Ramos (cell line): ENCODE results near the gene TXNRD1.

Experiments used
- in situ Hi-C: fragments of 300-500 bp; cut with MboI; formaldehyde crosslinking; loops from one replicate; pipeline ENCODE4 v1.14.3; 2022; ENCODE audit warnings: low sequenced_read_pairs; ENCODE audit not compliant: unreplicated experiment

The TXNRD1 gene

GRCh38 chr12:104342635-104343249 lies 127.2 kb downstream of the TXNRD1 start:
- in situ Hi-C loops: no loop called here

- in situ Hi-C loops: no loop called here
These were observed 129.1 kb downstream of the TXNRD1 start for GRCh38 chr12:104344682-104345081.

GRCh38 chr12:104345234-104346066 lies 129.9 kb downstream of the TXNRD1 start:
- in situ Hi-C loops: no loop called here

GRCh38 chr12:104347374-104348075 lies 131.9 kb downstream of the TXNRD1 start:
- in situ Hi-C loops: no loop called here

GRCh38 chr12:104348283-104348993 lies 132.9 kb downstream of the TXNRD1 start:
- in situ Hi-C loops: no loop called here

- in situ Hi-C loops: no loop called here
These were observed 133.5 kb downstream of the TXNRD1 start for GRCh38 chr12:104348994-104349494.

- in situ Hi-C loops: no loop called here
These were observed 134.9 kb downstream of the TXNRD1 start for GRCh38 chr12:104350211-104351056.

- in situ Hi-C loops: no loop called here
These were observed 135.7 kb downstream of the TXNRD1 start for GRCh38 chr12:104351057-104351983.

GRCh38 chr12:104352106-104352713 lies 136.6 kb downstream of the TXNRD1 start:
- in situ Hi-C loops: no loop called here

- in situ Hi-C loops: no loop called here
These were observed 137.7 kb downstream of the TXNRD1 start for GRCh38 chr12:104353012-104353981.

- in situ Hi-C loops: no loop called here
These were observed 138.7 kb downstream of the TXNRD1 start for GRCh38 chr12:104354167-104354867.

GRCh38 chr12:104354868-104355570 lies 139.4 kb downstream of the TXNRD1 start:
- in situ Hi-C loops: no loop called here

- in situ Hi-C loops: no loop called here
These were observed 140.1 kb downstream of the TXNRD1 start for GRCh38 chr12:104355630-104356029.

GRCh38 chr12:104356231-104357115 lies 140.9 kb downstream of the TXNRD1 start:
- in situ Hi-C loops: no loop called here
